Kasumi-1 (cell line): ENCODE measurements around the gene ATOSB.

Experiments
- DNase-seq, 2 experiments: peaks; one replicate each; lab custom pipeline; 2025; lab: John Stamatoyannopoulos, UW

ATOSB gene

GRCh38 chr9:35114113-35114839 lies 1.4 kb downstream of the ATOSB start:
- DNase-seq = peak; percentile 94

- DNase-seq = no peak
Observed at GRCh38 chr9:35112257-35113020, 3.2 kb downstream of the ATOSB start.

- peak; percentile 96 for DNase-seq
Observed at GRCh38 chr9:35111001-35111933, 4.4 kb downstream of the ATOSB start.

DNA sequence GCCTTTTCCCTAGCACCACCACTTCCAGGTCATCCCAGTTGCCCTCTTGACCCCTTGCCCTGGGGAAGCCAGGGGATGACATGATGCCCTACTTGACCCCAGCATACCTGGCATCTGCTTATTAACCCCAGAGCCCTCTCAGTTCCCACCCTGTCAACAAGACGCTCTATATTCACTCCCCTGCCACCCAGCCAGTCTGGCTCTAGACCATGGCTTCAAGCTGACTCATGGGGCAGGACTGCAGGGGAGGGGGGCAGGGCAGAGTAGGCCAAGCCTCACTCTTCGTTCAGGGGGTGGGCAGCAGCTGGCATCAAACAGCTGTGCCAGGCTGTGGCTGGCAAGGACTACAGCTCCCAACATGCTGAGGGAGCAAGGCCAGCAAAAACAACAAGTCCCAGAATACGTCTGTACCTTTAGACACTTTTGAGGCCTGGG lies 5.3 kb downstream of the ATOSB start:
- DNase-seq = no peak

- DNase-seq = no peak
Observed at GRCh38 chr9:35108946-35109575, 6.6 kb downstream of the ATOSB start.

GRCh38 chr9:35108461-35108860 lies 7.2 kb downstream of the ATOSB start:
- no peak for DNase-seq

DNA sequence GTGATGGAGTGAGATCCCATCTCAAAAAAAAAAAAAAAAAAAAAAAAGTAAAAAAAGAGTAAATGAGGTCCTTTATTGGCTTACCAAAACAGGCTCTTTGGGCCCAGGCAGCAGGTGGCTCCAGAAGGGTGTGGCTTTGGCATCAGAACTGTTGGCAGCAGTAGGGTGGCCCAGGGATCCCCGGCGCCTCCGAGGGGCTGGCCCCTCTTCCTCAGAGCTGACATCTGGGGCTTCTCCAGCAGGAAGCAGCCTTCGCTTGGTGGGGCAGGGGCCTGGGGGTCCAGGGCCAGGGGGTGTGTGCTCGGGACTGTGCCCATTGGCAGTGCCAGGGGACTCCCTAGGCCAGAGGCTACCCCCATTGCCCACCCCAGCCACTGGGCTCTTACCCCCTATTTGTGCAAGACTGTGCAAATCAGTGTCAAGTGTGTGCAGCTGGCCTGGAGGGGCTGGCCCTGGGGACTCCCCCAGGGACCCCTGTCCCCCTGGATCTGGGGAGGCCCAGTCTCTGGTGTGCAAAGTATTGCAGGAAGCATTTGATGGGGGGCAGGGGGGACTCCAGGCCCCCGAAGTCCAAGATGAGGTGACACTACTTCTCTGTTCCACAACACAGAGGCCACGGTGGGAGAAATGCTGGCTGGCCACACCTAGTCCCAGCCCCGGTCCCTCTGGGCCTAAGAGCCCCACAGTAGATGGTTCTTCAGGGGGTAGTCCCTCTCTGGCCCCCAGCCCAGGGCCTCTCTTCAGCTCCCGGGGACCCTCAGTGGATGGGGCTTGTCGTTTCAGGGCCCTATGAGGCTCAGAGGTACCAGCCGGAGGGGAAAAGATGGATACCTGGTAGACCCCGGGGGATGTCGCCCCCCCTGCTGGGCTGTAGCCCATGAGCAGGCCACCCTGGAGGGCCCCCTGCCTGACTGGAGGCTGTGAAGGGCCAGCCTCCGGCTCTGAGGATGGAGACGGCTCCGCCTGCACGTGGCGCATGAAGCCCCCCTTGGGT lies 8.1 kb downstream of the ATOSB start:
- no peak for DNase-seq

- DNase-seq = no peak
Observed at GRCh38 chr9:35106343-35106730, 9.3 kb downstream of the ATOSB start.

DNA sequence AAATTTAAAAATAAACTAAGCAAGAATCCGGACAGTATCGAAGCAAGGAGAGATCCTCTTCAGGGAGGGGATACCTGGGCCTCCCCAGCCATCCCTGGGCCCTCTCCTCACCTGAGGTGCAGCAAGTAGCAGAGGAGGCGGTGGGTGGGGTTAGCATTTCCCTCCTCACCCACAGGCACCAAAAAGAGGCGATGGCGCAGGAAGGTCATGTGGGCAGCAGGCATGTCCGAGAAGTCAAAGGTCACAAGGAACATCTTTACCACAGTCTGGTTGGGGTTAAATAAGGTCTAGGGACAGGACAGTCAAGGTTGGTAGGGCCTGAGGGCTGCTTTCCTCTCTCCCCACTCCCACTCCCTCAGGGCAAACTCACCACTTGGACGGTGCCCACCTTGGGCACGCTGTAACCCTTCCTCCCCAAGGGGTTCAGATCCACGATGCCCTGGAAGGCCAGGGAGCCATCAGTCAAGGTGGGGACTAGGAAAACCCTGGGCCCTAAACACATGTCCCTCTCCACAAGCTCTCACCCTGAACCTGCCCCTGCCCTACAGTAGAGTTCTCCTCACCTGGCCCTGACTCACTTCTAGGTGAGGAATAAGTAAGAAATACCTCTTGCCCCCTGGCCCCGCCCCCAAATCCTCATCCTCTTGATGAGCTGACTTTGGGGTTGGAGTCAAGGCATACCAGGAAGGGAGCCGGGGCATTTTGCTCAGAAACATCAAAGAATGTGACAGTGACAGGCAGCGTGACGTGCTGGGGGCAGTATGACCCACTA lies 9.9 kb downstream of the ATOSB start:
- DNase-seq = no peak

DNA sequence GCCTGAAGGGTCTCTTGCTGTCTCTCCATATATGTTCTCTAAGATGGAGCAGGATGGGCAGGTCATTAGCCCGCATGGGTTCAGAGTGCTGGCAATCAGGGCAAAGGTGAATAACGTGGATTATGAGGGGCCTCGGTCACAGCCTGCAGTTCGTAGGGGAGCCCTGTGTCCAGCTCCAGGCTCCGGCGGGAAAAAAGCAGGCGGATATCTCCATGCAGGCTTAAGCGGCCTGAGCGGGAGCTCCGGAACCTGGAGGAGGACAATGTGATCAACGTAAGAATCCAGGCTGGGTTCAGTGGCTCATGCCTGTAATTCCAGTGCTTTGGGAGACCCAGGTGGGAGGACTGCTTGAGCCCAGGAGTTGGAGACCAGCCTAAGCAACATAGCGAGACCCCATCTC lies 10.5 kb downstream of the ATOSB start:
- DNase-seq = no peak

DNA sequence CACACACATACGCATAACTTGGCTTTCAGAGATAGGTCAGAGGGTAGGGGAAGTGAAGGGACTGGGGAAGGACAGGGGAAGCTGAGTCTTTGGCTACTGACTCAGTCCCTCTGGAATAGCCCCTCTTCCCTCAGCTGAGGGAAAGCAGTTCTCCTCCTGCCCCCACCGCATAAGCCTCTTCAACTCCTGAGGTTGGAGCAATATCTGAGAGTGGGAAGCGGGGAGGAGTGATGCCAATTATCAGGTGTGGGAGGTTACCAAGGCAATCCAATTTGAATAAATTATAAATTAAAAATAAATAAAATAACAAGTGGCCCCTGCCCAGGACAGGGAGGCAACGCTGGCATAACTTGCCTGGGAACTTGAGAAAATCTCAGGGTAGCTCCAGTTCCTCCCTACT lies 11.1 kb downstream of the ATOSB start:
- no peak for DNase-seq

- no peak for DNase-seq
Observed at GRCh38 chr9:35103660-35104191, 11.9 kb downstream of the ATOSB start.

GRCh38 chr9:35102769-35103659 lies 12.6 kb downstream of the ATOSB start, which contains the start of gene STOML2:
Gene STOML2 (minus strand): TSS chr9:35103131. CDS start chr9:35103094, 37 bp downstream.
- DNase-seq = peak; percentile 98

DNA sequence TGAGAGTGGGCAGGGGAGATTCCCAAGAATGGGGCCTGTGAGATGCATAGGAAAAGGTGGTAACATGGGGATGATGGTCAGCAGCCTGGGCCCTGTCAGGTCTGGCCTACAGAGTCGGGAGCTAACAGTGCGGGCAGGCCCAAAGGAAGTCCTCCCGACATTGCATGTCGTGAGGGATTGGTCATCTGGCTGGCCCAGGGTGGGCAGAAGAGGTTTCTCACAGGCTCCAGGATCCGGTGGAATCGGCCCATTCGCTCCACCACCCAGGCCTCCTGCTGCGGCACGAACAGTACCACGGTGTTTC lies 13.2 kb downstream of the ATOSB start:
- DNase-seq = no peak

GRCh38 chr9:35097573-35097972 lies 18.1 kb downstream of the ATOSB start:
- no peak for DNase-seq

DNA sequence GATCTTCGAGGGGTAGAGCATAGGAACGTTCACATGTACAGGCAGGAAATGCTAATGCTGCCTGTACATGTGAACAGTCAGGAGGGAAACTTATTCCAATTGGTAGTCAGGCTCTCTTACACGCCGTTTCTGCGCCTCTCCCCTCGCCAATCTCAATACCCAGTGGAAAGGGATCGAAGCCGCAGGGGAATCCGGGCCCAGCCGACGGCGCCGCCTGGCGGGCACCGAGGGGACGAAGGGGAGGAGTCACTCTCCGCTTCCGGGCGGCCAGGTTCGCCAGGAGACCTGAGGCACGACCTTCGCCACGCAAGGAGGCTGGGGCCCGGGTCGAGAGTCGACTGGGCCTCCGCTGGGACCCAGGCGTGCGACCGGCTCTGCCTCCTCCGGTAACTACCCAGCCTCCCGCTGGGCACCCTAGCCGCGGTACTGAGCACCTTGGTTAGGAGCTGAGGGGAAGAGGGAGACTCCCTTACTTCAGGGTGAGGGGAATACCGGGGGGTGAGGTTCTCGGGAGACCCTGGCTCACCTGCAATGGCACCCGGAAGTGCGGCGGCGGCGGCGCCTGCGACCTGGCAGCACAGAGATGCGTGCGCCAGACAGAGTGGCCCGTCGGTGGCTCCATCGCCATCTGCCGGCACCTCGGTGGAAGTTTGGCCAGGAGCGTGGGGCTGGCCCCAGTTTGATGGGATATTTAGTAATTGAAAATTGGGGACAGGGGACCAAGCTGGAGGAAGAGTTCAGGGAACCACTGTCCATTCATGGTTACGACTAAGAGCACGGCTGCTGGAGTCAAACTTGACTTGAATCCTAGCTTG lies 19.4 kb downstream of the ATOSB start, which contains the start of gene PIGO:
Gene PIGO, minus strand, starts transcription at position 557 of the 815 bp plus-strand sequence. CDS start 1,026 bp downstream, outside the sequence.
- peak; percentile 87 to 88 for DNase-seq

GRCh38 chr9:35091536-35091935 lies 24.1 kb downstream of the ATOSB start:
- no peak for DNase-seq

GRCh38 chr9:35089434-35089833 lies 26.2 kb downstream of the ATOSB start:
- DNase-seq = no peak
